SK-N-SH treated with all-trans-retinoic acid at 6 μM for 48 hours (cell line): ENCODE results near the gene AHCTF1.
A peak's percentile ranks its signal among the peaks of the same experiment; 100 is the strongest.
"Not testable (repeated sequence)": the region's sequence is repeated elsewhere in the genome, so short reads cannot be mapped to it uniquely, and the experiment has no call there.

Source experiments
- ATAC-seq: fragments of 200-7000 bp; cut with Tn5 transposase; 3 replicates; pipeline ENCODE4 v1.9.1; 2020; ENCODE audit warnings: mild to moderate bottlenecking, moderate library complexity
- ARNTL ChIP-seq: fragments of 450-650 bp; formaldehyde crosslinking; IDR thresholded peaks from 2 replicates; pipeline ENCODE4 v1.5.0; 2020; ENCODE audit warnings: low read depth, mild to moderate bottlenecking, moderate library complexity, borderline replicate concordance
- CREB5 ChIP-seq: fragments of 250-450 bp; sonication (Bioruptor Pico); IDR thresholded peaks from 2 replicates; pipeline ENCODE4 v1.5.1; 2020; ENCODE audit warnings: low read depth, mild to moderate bottlenecking, moderate library complexity
- CSDC2 ChIP-seq: fragments of 250-450 bp; sonication (Bioruptor Pico); IDR thresholded peaks from 2 replicates; pipeline ENCODE4 v1.5.0; 2020; ENCODE audit warnings: mild to moderate bottlenecking, moderate library complexity
- ESRRG ChIP-seq: fragments of 250-450 bp; sonication (Bioruptor Pico); IDR thresholded peaks from 2 replicates; pipeline ENCODE4 v1.6.1; 2021; ENCODE audit warnings: mild to moderate bottlenecking
- GLIS3 ChIP-seq: fragments of 250-450 bp; sonication (Bioruptor Pico); IDR thresholded peaks from 2 replicates; pipeline ENCODE4 v1.5.0; 2020; ENCODE audit warnings: mild to moderate bottlenecking, moderate library complexity
- ISL1 ChIP-seq: fragments of 250-450 bp; sonication (Bioruptor Pico); IDR thresholded peaks from 2 replicates; pipeline ENCODE4 v2.1.2; 2022; ENCODE audit warnings: mild to moderate bottlenecking, moderate library complexity
- OSR1 ChIP-seq: fragments of 250-450 bp; sonication (Bioruptor Pico); IDR thresholded peaks from 2 replicates; pipeline ENCODE4 v1.8.0; 2022; ENCODE audit warnings: moderate library complexity, mild to moderate bottlenecking, inconsistent platforms
- PPARA ChIP-seq: fragments of 250-450 bp; sonication (Bioruptor Pico); IDR thresholded peaks from 2 replicates; pipeline ENCODE4 v1.5.0; 2020; ENCODE audit warnings: mild to moderate bottlenecking, borderline replicate concordance
- RARB ChIP-seq: fragments of 250-450 bp; sonication (Bioruptor Pico); IDR thresholded peaks from 2 replicates; pipeline ENCODE4 v1.8.0; 2021; ENCODE audit warnings: mild to moderate bottlenecking, moderate library complexity
- SNAI2 ChIP-seq: fragments of 250-450 bp; sonication (Bioruptor Pico); IDR thresholded peaks from 2 replicates; pipeline ENCODE4 v1.5.0; 2020; ENCODE audit warnings: mild to moderate bottlenecking, moderate library complexity
- TOX ChIP-seq: fragments of 250-450 bp; sonication (Bioruptor Pico); IDR thresholded peaks from 2 replicates; pipeline ENCODE4 v1.8.0; 2021; ENCODE audit warnings: mild to moderate bottlenecking, moderate library complexity, borderline replicate concordance
- TSHZ2 ChIP-seq: fragments of 250-450 bp; sonication (Bioruptor Pico); IDR thresholded peaks from 2 replicates; pipeline ENCODE4 v1.5.0; 2020; ENCODE audit warnings: mild to moderate bottlenecking, moderate library complexity
- ZFP3 ChIP-seq: fragments of 250-450 bp; sonication (Bioruptor Pico); IDR thresholded peaks from 2 replicates; pipeline ENCODE4 v1.5.0; 2020; ENCODE audit warnings: mild to moderate bottlenecking, moderate library complexity
- ZFP30 ChIP-seq: fragments of 450-650 bp; formaldehyde crosslinking; IDR thresholded peaks from 2 replicates; pipeline ENCODE4 v1.5.0; 2022; ENCODE audit warnings: mild to moderate bottlenecking, moderate library complexity
- ZNF565 ChIP-seq: fragments of 450-650 bp; formaldehyde crosslinking; conservative IDR thresholded peaks from 2 replicates; pipeline ENCODE4 v1.5.0; 2020; ENCODE audit warnings: low read depth, mild to moderate bottlenecking, moderate library complexity
- ZNF70 ChIP-seq: fragments of 450-650 bp; formaldehyde crosslinking; IDR thresholded peaks from 2 replicates; pipeline ENCODE4 v1.5.0; 2020; ENCODE audit warnings: mild to moderate bottlenecking, moderate library complexity
- ZNF8 ChIP-seq: fragments of 450-650 bp; formaldehyde crosslinking; IDR thresholded peaks from 2 replicates; pipeline ENCODE4 v1.5.0; 2020; ENCODE audit warnings: mild to moderate bottlenecking, moderate library complexity
- TF ChIP-seq, protein P1 (sequence below): fragments of 250-450 bp; sonication (Bioruptor Pico); IDR thresholded peaks from 2 replicates; pipeline ENCODE4 v1.8.0; 2021; ENCODE audit warnings: low read depth, mild to moderate bottlenecking, moderate library complexity, borderline replicate concordance
- TF ChIP-seq, protein P2 (sequence below): fragments of 250-450 bp; sonication (Bioruptor Pico); IDR thresholded peaks from 2 replicates; pipeline ENCODE4 v1.5.1; 2021; ENCODE audit warnings: mild to moderate bottlenecking, moderate library complexity
- TF ChIP-seq, protein P3 (sequence below): fragments of 250-450 bp; sonication (Bioruptor Pico); IDR thresholded peaks from 2 replicates; pipeline ENCODE4 v1.8.0; 2020; ENCODE audit warnings: mild to moderate bottlenecking, moderate library complexity, borderline replicate concordance

Gene AHCTF1

DNA sequence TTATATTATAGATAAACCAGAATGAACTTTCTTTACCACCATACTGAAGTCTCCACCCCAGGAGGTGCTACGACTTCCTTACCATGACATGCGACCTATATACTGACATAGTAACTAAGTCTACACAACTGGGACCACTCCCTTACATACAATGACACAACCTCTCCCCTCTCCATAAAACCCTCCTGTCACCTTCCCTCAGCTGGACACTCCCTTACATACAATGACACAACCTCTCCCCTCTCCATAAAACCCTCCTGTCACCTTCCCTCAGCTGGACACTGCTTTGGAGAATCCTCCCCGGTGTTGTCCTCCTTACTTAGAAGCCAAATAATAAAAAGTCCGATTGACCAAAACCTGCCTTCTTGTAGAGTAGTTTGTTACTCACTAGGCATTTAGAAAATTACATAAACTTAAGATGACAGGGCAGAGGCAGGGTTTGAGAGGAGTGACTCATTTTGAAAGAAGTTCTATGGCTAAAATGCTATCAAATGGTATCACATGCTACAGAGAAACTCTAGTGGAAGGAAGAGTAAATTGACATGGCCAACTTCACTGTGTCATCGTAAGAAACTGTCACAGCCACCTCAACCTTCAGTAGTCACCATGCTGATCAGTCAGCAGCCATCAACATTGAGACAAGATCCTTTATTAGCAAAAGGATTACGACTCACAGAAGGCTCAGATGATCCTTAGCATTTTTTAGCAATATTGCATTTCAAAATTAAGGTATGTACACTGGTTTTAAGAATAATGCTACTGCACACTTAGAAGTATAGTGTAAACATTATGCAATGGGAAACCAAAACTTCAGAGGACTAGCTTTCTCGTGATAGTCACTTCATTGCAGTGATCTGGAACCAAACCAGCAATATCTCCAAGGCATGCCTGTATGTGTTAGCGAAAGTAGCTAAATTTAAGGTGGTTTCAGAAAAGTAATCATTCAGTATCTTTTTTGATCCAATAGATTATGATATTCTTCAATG lies 56.4 kb downstream of the AHCTF1 start:
- ATAC-seq = peak; percentile 94

DNA sequence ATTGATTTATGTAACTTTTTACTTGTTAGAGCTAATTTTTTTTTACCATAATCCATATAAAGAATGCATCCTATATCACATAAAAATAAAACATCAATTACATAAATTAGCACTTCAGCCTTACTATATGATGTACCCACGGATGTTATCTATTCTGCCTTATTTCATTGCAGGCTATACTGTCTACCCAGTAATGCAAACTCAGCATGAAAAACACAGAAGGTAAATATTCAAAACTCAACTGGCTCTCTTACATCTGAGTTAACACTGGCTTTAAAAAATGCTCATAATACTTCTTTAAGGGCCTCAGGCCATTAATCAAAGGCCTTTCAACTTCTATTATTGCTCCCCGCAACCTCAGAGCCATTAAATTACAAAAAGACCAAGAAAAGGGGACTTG lies 65.8 kb downstream of the AHCTF1 start:
- ATAC-seq = no peak
- no peak for TF ChIP-seq PPARA (CRISPR knock-in tag)
- TF ChIP-seq ISL1 (CRISPR knock-in tag) = no peak
- TF ChIP-seq OSR1 = no peak
- TF ChIP-seq RARB (CRISPR knock-in tag) = no peak
- TF ChIP-seq ZNF565 (CRISPR knock-in tag) = no peak
- no peak for TF ChIP-seq GLIS3
- TF ChIP-seq SNAI2 (CRISPR knock-in tag) = no peak
- TF ChIP-seq, protein P1, sequence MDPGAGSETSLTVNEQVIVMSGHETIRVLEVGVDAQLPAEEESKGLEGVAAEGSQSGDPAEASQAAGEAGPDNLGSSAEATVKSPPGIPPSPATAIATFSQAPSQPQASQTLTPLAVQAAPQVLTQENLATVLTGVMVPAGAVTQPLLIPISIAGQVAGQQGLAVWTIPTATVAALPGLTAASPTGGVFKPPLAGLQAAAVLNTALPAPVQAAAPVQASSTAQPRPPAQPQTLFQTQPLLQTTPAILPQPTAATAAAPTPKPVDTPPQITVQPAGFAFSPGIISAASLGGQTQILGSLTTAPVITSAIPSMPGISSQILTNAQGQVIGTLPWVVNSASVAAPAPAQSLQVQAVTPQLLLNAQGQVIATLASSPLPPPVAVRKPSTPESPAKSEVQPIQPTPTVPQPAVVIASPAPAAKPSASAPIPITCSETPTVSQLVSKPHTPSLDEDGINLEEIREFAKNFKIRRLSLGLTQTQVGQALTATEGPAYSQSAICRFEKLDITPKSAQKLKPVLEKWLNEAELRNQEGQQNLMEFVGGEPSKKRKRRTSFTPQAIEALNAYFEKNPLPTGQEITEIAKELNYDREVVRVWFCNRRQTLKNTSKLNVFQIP (CRISPR knock-in tag) = no peak
- TF ChIP-seq, protein P2, sequence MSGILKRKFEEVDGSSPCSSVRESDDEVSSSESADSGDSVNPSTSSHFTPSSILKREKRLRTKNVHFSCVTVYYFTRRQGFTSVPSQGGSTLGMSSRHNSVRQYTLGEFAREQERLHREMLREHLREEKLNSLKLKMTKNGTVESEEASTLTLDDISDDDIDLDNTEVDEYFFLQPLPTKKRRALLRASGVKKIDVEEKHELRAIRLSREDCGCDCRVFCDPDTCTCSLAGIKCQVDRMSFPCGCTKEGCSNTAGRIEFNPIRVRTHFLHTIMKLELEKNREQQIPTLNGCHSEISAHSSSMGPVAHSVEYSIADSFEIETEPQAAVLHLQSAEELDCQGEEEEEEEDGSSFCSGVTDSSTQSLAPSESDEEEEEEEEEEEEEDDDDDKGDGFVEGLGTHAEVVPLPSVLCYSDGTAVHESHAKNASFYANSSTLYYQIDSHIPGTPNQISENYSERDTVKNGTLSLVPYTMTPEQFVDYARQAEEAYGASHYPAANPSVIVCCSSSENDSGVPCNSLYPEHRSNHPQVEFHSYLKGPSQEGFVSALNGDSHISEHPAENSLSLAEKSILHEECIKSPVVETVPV (CRISPR knock-in tag) = no peak
- no peak for TF ChIP-seq ZNF70 (CRISPR knock-in tag)
- no peak for TF ChIP-seq ZNF8
- no peak for TF ChIP-seq ESRRG (CRISPR knock-in tag)
- TF ChIP-seq, protein P3, sequence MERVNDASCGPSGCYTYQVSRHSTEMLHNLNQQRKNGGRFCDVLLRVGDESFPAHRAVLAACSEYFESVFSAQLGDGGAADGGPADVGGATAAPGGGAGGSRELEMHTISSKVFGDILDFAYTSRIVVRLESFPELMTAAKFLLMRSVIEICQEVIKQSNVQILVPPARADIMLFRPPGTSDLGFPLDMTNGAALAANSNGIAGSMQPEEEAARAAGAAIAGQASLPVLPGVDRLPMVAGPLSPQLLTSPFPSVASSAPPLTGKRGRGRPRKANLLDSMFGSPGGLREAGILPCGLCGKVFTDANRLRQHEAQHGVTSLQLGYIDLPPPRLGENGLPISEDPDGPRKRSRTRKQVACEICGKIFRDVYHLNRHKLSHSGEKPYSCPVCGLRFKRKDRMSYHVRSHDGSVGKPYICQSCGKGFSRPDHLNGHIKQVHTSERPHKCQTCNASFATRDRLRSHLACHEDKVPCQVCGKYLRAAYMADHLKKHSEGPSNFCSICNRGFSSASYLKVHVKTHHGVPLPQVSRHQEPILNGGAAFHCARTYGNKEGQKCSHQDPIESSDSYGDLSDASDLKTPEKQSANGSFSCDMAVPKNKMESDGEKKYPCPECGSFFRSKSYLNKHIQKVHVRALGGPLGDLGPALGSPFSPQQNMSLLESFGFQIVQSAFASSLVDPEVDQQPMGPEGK (CRISPR knock-in tag) = no peak
- no peak for TF ChIP-seq TSHZ2 (CRISPR knock-in tag)
- no peak for TF ChIP-seq CREB5 (CRISPR knock-in tag)
- no peak for TF ChIP-seq ARNTL (CRISPR knock-in tag)
- TF ChIP-seq CSDC2 (CRISPR knock-in tag) = no peak

More for the DNA sequence above, 56.4 kb downstream of the AHCTF1 start:
- TF ChIP-seq CSDC2 (CRISPR knock-in tag) (no peak), TOX (CRISPR knock-in tag) (peak; percentile 37; the same call in 1 of the 2 replicates), ZFP3 (no peak), ZFP30 (no peak), GLIS3 (no peak)

DNA sequence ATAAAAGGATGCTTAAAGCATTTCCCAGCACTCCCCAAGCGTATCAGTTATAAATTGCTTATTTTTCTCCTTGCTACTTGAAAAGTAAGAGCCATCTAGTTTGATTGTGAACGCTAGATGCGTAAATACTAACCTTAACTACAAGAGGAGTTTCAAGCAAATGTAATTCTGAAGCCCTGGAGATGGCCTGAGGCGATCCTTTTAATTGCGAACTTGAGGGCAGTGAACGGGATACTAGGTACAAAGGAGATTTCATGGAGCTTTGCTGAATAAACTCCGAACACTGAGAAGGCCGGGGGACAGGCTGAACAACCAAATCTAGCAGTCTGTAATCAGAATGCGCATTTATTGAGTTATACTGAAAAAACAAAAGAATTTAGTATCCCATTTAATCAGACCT lies 68.0 kb downstream of the AHCTF1 start:
- ATAC-seq = not testable (repeated sequence)
